H9 (cell line): ENCODE data around the gene DERA. TPM values are rescaled to one million over a fixed set of nuclear protein-coding genes. Genes with fewer than 3 reads are reported as not detected.
"Not testable (repeated sequence)": the region's sequence is repeated elsewhere in the genome, so short reads cannot be mapped to it uniquely, and the experiment has no call there.

ENCODE experiments used
- DNase-seq: peaks from one replicate; pipeline ENCODE4 v3.0.0-alpha.2; 2017
- H2AFZ ChIP-seq: one replicate; pipeline ENCODE4 v1.6.1; 2013; ENCODE audit warnings: mild to moderate bottlenecking, low read length, control low read depth, moderate library complexity
- H2AK5ac ChIP-seq: 2 replicates; pipeline ENCODE4 v1.6.1; 2013; ENCODE audit warnings: low read length, control low read depth, mixed read lengths; ENCODE audit not compliant: insufficient read length
- H2BK120ac ChIP-seq: one replicate; pipeline ENCODE4 v1.6.1; 2013; ENCODE audit warnings: low read depth, mild to moderate bottlenecking, low read length, control low read depth, inconsistent platforms; ENCODE audit not compliant: poor library complexity, severe bottlenecking
- H2BK12ac ChIP-seq: 2 replicates; pipeline ENCODE4 v1.6.1; 2013; ENCODE audit warnings: low read length, control low read depth, mixed read lengths, low read depth; ENCODE audit not compliant: insufficient read length
- H2BK15ac ChIP-seq: 2 replicates; pipeline ENCODE4 v1.6.1; 2013; ENCODE audit warnings: low read depth, low read length, control low read depth
- H2BK20ac ChIP-seq: one replicate; pipeline ENCODE4 v1.6.1; 2013; ENCODE audit warnings: low read depth, mild to moderate bottlenecking, low read length, control low read depth, inconsistent platforms; ENCODE audit not compliant: poor library complexity, severe bottlenecking
- H2BK5ac ChIP-seq: 2 replicates; pipeline ENCODE4 v1.6.1; 2013; ENCODE audit warnings: low read length, control low read depth, mixed read lengths; ENCODE audit not compliant: insufficient read length
- H3K14ac ChIP-seq: 2 replicates; pipeline ENCODE4 v1.6.1; 2013; ENCODE audit warnings: low read length, control low read depth; ENCODE audit not compliant: insufficient read depth
- H3K18ac ChIP-seq: 2 replicates; pipeline ENCODE4 v1.6.1; 2013; ENCODE audit warnings: low read depth, mild to moderate bottlenecking, mixed read lengths, low read length, control low read depth; ENCODE audit not compliant: insufficient read length
- H3K23ac ChIP-seq: 2 replicates; pipeline ENCODE4 v1.6.1; 2013; ENCODE audit warnings: low read length, control low read depth, mixed read lengths, low read depth; ENCODE audit not compliant: insufficient read length
- H3K23me2 ChIP-seq: 2 replicates; pipeline ENCODE4 v1.6.1; 2013; ENCODE audit warnings: low read depth, mild to moderate bottlenecking, mixed read lengths, low read length, control low read depth; ENCODE audit not compliant: insufficient read length, poor library complexity, severe bottlenecking
- H3K27ac ChIP-seq: 2 replicates; pipeline ENCODE4 v1.5.1; 2013; ENCODE audit warnings: low read length, control low read depth, mixed read lengths, low read depth; ENCODE audit not compliant: insufficient read length
- H3K27me3 ChIP-seq: 2 replicates; pipeline ENCODE4 v1.6.1; 2013; ENCODE audit warnings: low read length, control low read depth, inconsistent platforms; ENCODE audit not compliant: insufficient read depth
- H3K4ac ChIP-seq: 2 replicates; pipeline ENCODE4 v1.6.1; 2013; ENCODE audit warnings: low read depth, mild to moderate bottlenecking, control low read depth, inconsistent platforms, low read length, moderate library complexity
- H3K4me1 ChIP-seq: 2 replicates; pipeline ENCODE4 v1.6.1; 2013; ENCODE audit warnings: low read length, control low read depth, inconsistent platforms; ENCODE audit not compliant: insufficient read depth
- H3K4me2 ChIP-seq: 2 replicates; pipeline ENCODE4 v1.6.1; 2013; ENCODE audit warnings: low read length, control low read depth, mixed read lengths; ENCODE audit not compliant: insufficient read length, insufficient read depth
- H3K56ac ChIP-seq: 2 replicates; pipeline ENCODE4 v1.6.1; 2013; ENCODE audit warnings: low read depth, mild to moderate bottlenecking, mixed read lengths, low read length, control low read depth; ENCODE audit not compliant: insufficient read length
- H3K79me1 ChIP-seq: 2 replicates; pipeline ENCODE4 v1.6.1; 2013; ENCODE audit warnings: low read depth, mild to moderate bottlenecking, moderate library complexity, low read length, control low read depth, inconsistent platforms; ENCODE audit not compliant: insufficient read depth, poor library complexity, severe bottlenecking
- H3K79me2 ChIP-seq: 2 replicates; pipeline ENCODE4 v1.6.1; 2013; ENCODE audit warnings: low read length, control low read depth, inconsistent platforms; ENCODE audit not compliant: insufficient read depth
- H3K9ac ChIP-seq: 2 replicates; pipeline ENCODE4 v1.6.1; 2013; ENCODE audit warnings: low read length, control low read depth, mixed read lengths; ENCODE audit not compliant: insufficient read length; ENCODE audit errors: extremely low read depth
- H3K9me3 ChIP-seq: one replicate; pipeline ENCODE4 v1.6.1; 2013; ENCODE audit warnings: low read depth, low read length, inconsistent platforms; ENCODE audit not compliant: control insufficient read depth
- H3T11ph ChIP-seq: one replicate; pipeline ENCODE4 v1.6.1; 2013; ENCODE audit warnings: mild to moderate bottlenecking, low read length, control low read depth, inconsistent platforms
- H4K20me1 ChIP-seq: one replicate; pipeline ENCODE4 v1.6.1; 2013; ENCODE audit not compliant: control insufficient read depth, insufficient read length, insufficient read depth
- H4K5ac ChIP-seq: 2 replicates; pipeline ENCODE4 v1.6.1; 2013; ENCODE audit warnings: low read depth, mild to moderate bottlenecking, mixed read lengths, low read length, control low read depth; ENCODE audit not compliant: insufficient read length
- H4K8ac ChIP-seq: replicated peaks from 2 replicates; pipeline ENCODE4 v1.6.1; 2013; ENCODE audit warnings: low read length, control low read depth, mixed read lengths, low read depth; ENCODE audit not compliant: insufficient read length
- H4K91ac ChIP-seq: 2 replicates; pipeline ENCODE4 v1.6.1; 2013; ENCODE audit warnings: low read depth, mild to moderate bottlenecking, moderate library complexity, mixed read lengths, low read length, control low read depth; ENCODE audit not compliant: insufficient read length
- H3K27ac Mint-ChIP-seq, 3 experiments: 2 replicates in 2 of 3; 3 replicates in 1 of 3; pipeline ENCODE4 v1.8.0; 2020 to 2021; ENCODE audit warnings: mixed read lengths in 3 of 3, mild to moderate bottlenecking in 1 of 3, moderate library complexity in 1 of 3
- H3K27me3 Mint-ChIP-seq: 2 replicates; pipeline ENCODE4 v1.8.0; 2021; ENCODE audit warnings: low read depth, mild to moderate bottlenecking, moderate library complexity, mixed read lengths
- H3K36me3 Mint-ChIP-seq, 3 experiments: 2 replicates in 2 of 3; 3 replicates in 1 of 3; pipeline ENCODE4 v1.8.0; 2020 to 2021; ENCODE audit warnings: low read depth in 3 of 3, mixed read lengths in 3 of 3; ENCODE audit not compliant: insufficient read depth in 1 of 3
- H3K4me1 Mint-ChIP-seq, 2 experiments: 2 replicates each; pipeline ENCODE4 v1.8.0; 2020; ENCODE audit warnings: mixed read lengths in 2 of 2
- H3K4me3 Mint-ChIP-seq, 2 experiments: 2 replicates in 1 of 2; 3 replicates in 1 of 2; pipeline ENCODE4 v1.8.0; 2020 to 2021; ENCODE audit warnings: mild to moderate bottlenecking in 2 of 2, mixed read lengths in 2 of 2, moderate library complexity in 1 of 2
- H3K9me3 Mint-ChIP-seq, 2 experiments: 2 replicates in 1 of 2; 3 replicates in 1 of 2; pipeline ENCODE4 v1.8.0; 2020; ENCODE audit warnings: mild to moderate bottlenecking in 2 of 2, mixed read lengths in 2 of 2, moderate library complexity in 1 of 2
- CTCF ChIP-seq: fragments of 200-600 bp; sonication (generic); conservative IDR thresholded peaks from 3 replicates; pipeline ENCODE4 v1.8.0; 2021; ENCODE audit warnings: antibody characterized with exemption, mild to moderate bottlenecking
- WGBS: extraction: QIAGEN DNeasy Blood & Tissue Kit; methylation state at CpG from one replicate; pipeline ENCODE4 v1.1.7; 2013; ENCODE audit warnings: missing lambda C conversion rate, low lambda C conversion rate, mixed read lengths; ENCODE audit not compliant: insufficient read length; ENCODE audit errors: extremely low coverage; 5-methylcytosine and 5-hydroxymethylcytosine counted together
- total RNA-seq: library from RNA; stranded (reverse); gene quantifications from 2 replicates; pipeline ENCODE4 v1.2.1, GENCODE V29; 2021

The DERA gene
- total RNA-seq, 1 experiment from 2014 or later = 20.9 TPM

GRCh38 chr12:15873556-15873955 is 37.6 kb upstream of the DERA start:
- H3K27ac Mint-ChIP-seq = no peak overlapping the region
- H3K27me3 Mint-ChIP-seq = no peaks in the 10 kb centered on the region
- H3K4me1 Mint-ChIP-seq = peaks cover 31 to 38% of the 10 kb centered on the region in 2 experiments

GRCh38 chr12:15874556-15875145 is 36.5 kb upstream of the DERA start:
- H3K9me3 ChIP-seq, H2BK12ac ChIP-seq, H4K8ac ChIP-seq, H3K18ac ChIP-seq, H3K36me3 Mint-ChIP-seq, H2BK20ac ChIP-seq, H2BK15ac ChIP-seq, H2BK120ac ChIP-seq, H3K27me3 ChIP-seq, H3K27ac ChIP-seq, H3K27me3 Mint-ChIP-seq, H3K4me3 Mint-ChIP-seq, H3K14ac ChIP-seq, H3K79me2 ChIP-seq, DNase-seq, H2AK5ac ChIP-seq, H2AFZ ChIP-seq, H3K9me3 Mint-ChIP-seq, H4K20me1 ChIP-seq, H3K56ac ChIP-seq, H3K9ac ChIP-seq, H3T11ph ChIP-seq, H3K23me2 ChIP-seq, H3K4me1 ChIP-seq, H3K4me2 ChIP-seq, H3K23ac ChIP-seq, H2BK5ac ChIP-seq, H3K79me1 ChIP-seq, H4K5ac ChIP-seq, H4K91ac ChIP-seq, H3K4ac ChIP-seq, H3K27ac Mint-ChIP-seq: not testable (repeated sequence)
- H3K4me1 Mint-ChIP-seq = peaks cover 23 to 30% of the 10 kb centered on the region in 2 experiments
- no CpG with 5 or more reads among the region's 20 CpGs for WGBS

More at GRCh38 chr12:15873556-15873955, 37.6 kb upstream of the DERA start:
- H2BK5ac ChIP-seq = no peak overlapping the region
- no peaks in the 10 kb centered on the region for H3K27me3 ChIP-seq
- no peak overlapping the region for H2BK12ac ChIP-seq
- H2BK120ac ChIP-seq = no peak overlapping the region
- peaks cover 0 to 5% (median 4%) of the 10 kb centered on the region in 3 experiments; a peak in 5 of 7 replicates for H3K36me3 Mint-ChIP-seq
- H3K4me2 ChIP-seq = no peak overlapping the region
- H4K20me1 ChIP-seq = no peaks in the 10 kb centered on the region
- no CpG with 5 or more reads among the region's 4 CpGs for WGBS
- H4K5ac ChIP-seq = no peak overlapping the region
- H2BK15ac ChIP-seq = no peak overlapping the region
- no peak for TF ChIP-seq CTCF
- H4K8ac ChIP-seq = no peak overlapping the region
- no peaks in the 10 kb centered on the region for H3K79me2 ChIP-seq
- H3K9ac ChIP-seq = no peak overlapping the region
- no peak overlapping the region for H3K18ac ChIP-seq
- no peak overlapping the region for H3K27ac ChIP-seq
- no peak overlapping the region for H2AK5ac ChIP-seq
- H3K4ac ChIP-seq = no peak overlapping the region
- no peak overlapping the region for H3T11ph ChIP-seq
- H3K79me1 ChIP-seq = no peaks in the 10 kb centered on the region
- no peak for DNase-seq
- H3K4me1 ChIP-seq = no peaks in the 10 kb centered on the region
- no peak overlapping the region for H3K14ac ChIP-seq
- H3K9me3 ChIP-seq = no peaks in the 10 kb centered on the region
- no peak overlapping the region for H4K91ac ChIP-seq
- no peak overlapping the region for H2BK20ac ChIP-seq
- H3K23ac ChIP-seq = no peak overlapping the region
- no peaks in the 10 kb centered on the region for H3K9me3 Mint-ChIP-seq
- H3K23me2 ChIP-seq = no peaks in the 10 kb centered on the region
- H3K4me3 Mint-ChIP-seq = no peak overlapping the region
- H2AFZ ChIP-seq = no peak overlapping the region
- H3K56ac ChIP-seq = no peak overlapping the region
